Vagina (tissue), 2 donors: Measurements from ENCODE around the gene SOX12. TPM values are rescaled to one million over a fixed set of nuclear protein-coding genes. Genes with fewer than 3 reads are reported as not detected.

Experiments
- DNase-seq, 2 donors: peaks; one replicate each; pipeline ENCODE4 v3.0.0-alpha.2; 2017; ENCODE audit errors: extremely low spot score in 2 of 2
- H3K27ac ChIP-seq: fragments of 200-600 bp; sonication (generic); one replicate; pipeline ENCODE4 v1.5.1; 2019
- H3K27me3 ChIP-seq: fragments of 200-600 bp; sonication (generic); one replicate; pipeline ENCODE4 v1.5.1; 2019
- H3K36me3 ChIP-seq, 2 donors: fragments of 200-600 bp; sonication (generic); one replicate each; pipeline ENCODE4 v1.5.1; 2017 to 2019
- H3K4me1 ChIP-seq: fragments of 200-600 bp; sonication (generic); one replicate; pipeline ENCODE4 v1.5.1; 2019
- H3K4me3 ChIP-seq, 2 donors: fragments of 200-600 bp; sonication (generic); 1 replicate in 1 of 2; 2 replicates in 1 of 2; pipeline ENCODE4 v1.5.1; 2016 to 2019
- H3K9me3 ChIP-seq: fragments of 200-600 bp; sonication (generic); one replicate; pipeline ENCODE4 v1.5.1; 2019
- POLR2A ChIP-seq, 2 donors: fragments of 450-650 bp; IDR thresholded peaks; one replicate each; pipeline ENCODE4 v1.6.1; 2017; ENCODE audit warnings: antibody characterized with exemption in 2 of 2, mild to moderate bottlenecking in 2 of 2, moderate library complexity in 2 of 2
- POLR2AphosphoS5 ChIP-seq, 2 donors: sonication (generic); formaldehyde crosslinking; IDR thresholded peaks; one replicate each; pipeline ENCODE4 v1.9.0; 2017; ENCODE audit warnings: antibody characterized with exemption in 2 of 2, mild to moderate bottlenecking in 2 of 2, low read depth in 1 of 2; ENCODE audit not compliant: insufficient read depth in 1 of 2
- intact Hi-C: fragments of 100-400 bp; cut with DNase I; formaldehyde crosslinking; loops from one replicate; pipeline ENCODE4 v1.15.1; 2023
- total RNA-seq: library from RNA; depleted of rRNA; stranded (reverse); fragments of >200 nt; gene quantifications from one replicate; pipeline ENCODE4 v1.2.3, GENCODE V29; 2016
- TF ChIP-seq, protein P1 (sequence below), 3 experiments: fragments of 450-650 bp in 2 of 3; fragments of 200-600 bp in 1 of 3; sonication (generic) in 1 of 3; IDR thresholded peaks; one replicate each; pipeline ENCODE4 v1.5.1; 2017 to 2019; ENCODE audit warnings: antibody characterized with exemption in 3 of 3, mild to moderate bottlenecking in 2 of 3, moderate library complexity in 2 of 3

SOX12 gene
- total RNA-seq, 1 donor from 2014 or later, result 4.4 TPM

DNA sequence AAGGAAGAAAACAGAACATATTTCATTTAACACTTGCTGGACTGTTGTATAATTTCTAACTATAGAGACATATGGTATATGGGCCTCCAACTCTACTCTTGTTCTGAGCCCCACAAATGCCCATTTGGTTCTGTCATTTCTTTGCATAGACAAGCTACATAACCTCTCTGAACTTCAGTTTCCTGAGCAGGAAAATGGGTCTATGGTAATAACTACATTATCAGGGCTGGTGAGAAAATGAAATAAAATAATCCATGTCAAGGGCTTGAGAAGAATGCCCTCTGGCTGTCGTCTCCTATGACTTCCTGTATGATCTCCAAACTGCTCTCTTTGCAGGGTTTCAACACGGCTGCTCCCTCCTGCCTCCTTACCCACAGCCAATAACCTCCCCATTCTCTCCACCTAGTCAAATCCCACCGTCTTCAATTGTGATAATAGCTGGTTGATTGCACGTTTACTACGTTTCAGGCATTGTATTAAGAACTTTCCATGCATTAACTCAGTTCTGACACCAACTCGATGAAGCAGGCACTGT lies 16.0 kb upstream of the SOX12 start:
- peaks cover 25% of the 10 kb centered on the region for H3K4me1 ChIP-seq
- no peak for DNase-seq
- H3K9me3 ChIP-seq, result no peaks in the 10 kb centered on the region
- H3K36me3 ChIP-seq, result no peaks in the 10 kb centered on the region
- peak overlapping the region; percentile 92 for H3K27ac ChIP-seq
- peak overlapping the region; percentile 24 to 41 for H3K4me3 ChIP-seq
- TF ChIP-seq, protein P1, sequence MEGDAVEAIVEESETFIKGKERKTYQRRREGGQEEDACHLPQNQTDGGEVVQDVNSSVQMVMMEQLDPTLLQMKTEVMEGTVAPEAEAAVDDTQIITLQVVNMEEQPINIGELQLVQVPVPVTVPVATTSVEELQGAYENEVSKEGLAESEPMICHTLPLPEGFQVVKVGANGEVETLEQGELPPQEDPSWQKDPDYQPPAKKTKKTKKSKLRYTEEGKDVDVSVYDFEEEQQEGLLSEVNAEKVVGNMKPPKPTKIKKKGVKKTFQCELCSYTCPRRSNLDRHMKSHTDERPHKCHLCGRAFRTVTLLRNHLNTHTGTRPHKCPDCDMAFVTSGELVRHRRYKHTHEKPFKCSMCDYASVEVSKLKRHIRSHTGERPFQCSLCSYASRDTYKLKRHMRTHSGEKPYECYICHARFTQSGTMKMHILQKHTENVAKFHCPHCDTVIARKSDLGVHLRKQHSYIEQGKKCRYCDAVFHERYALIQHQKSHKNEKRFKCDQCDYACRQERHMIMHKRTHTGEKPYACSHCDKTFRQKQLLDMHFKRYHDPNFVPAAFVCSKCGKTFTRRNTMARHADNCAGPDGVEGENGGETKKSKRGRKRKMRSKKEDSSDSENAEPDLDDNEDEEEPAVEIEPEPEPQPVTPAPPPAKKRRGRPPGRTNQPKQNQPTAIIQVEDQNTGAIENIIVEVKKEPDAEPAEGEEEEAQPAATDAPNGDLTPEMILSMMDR (IDR thresholded peaks at IDR 0.05), result no peak
- TF ChIP-seq POLR2AphosphoS5 (IDR thresholded peaks at IDR 0.05; ENCODE audit: insufficient read depth in 1 of 2, low read depth in 1 of 2) (no peak), POLR2A (IDR thresholded peaks at IDR 0.05) (no peak)
- intact Hi-C loops, result no loop called here
- H3K27me3 ChIP-seq, result no peaks in the 10 kb centered on the region

DNA sequence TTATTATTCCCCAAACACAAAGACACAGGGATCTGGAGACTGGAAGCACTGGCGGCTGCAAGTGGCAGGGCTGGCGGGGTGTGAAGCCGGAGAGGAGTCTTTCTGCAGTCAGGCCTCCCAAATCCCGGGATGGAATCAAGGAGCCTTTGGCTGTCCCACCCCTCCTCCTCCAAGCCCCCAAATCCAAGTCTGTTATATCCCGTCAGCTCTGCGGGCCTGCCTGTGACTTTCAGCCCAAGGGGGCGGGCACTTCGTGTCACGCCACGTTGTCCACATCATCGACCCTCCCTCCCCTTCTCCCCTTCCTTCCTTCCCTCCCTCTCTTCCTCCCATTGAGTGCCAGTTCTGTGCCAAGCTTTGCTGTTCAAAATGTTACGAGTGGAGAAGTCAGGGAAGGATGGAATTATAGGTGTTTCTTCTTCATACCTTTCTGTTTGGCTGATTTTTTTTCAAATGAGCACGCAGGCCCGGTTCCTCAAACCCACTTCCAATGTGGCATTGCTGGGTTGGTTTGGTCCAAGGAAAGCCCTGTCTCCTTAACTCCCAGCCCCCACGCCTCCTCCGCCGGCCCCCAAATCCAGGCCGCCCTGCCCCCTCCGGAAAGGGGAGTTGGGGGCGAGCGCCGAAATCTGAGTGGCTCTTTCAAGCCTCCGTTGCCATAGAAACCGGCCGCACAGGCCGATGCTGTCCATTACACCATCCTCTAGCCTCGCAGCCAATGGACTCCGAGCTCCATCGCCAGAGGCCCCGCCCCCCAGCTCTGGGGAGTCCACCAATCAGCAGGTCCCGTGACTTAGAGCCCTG lies 15.3 kb upstream of the SOX12 start:
- intact Hi-C loops, result no loop called here
- no peaks in the 10 kb centered on the region for H3K36me3 ChIP-seq
- no peaks in the 10 kb centered on the region for H3K9me3 ChIP-seq
- peak overlapping the region; percentile 24 to 41 for H3K4me3 ChIP-seq
- peaks cover 25% of the 10 kb centered on the region for H3K4me1 ChIP-seq
- peak in 1 of 2 donors; percentile 99 for DNase-seq
- peak overlapping the region; percentile 92 for H3K27ac ChIP-seq
- no peaks in the 10 kb centered on the region for H3K27me3 ChIP-seq
- TF ChIP-seq POLR2AphosphoS5 (IDR thresholded peaks at IDR 0.05; ENCODE audit: insufficient read depth in 1 of 2, low read depth in 1 of 2) (peak in 1 of 2 donors; percentile 69), POLR2A (IDR thresholded peaks at IDR 0.05) (no peak)

DNA sequence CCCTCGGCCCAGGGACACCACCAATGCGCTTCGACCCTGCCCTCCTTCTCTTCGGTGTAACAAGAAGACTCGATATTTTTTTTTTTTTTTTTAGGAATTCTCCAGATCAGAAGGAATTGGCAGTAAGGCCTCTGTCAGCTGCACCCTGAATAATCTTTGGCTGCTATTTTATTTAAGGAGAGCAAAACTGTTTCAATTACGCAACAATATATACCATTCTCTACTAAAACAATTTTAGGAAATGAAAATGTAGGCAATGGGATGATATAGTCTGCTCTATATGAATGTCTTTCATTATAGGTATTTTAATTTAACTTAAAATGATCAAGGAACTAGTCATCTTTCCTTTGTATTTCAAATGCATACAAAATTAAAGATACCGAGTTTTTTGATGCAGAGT lies 14.7 kb upstream of the SOX12 start:
- peak overlapping the region in 1 of 2 donors; percentile 41 for H3K4me3 ChIP-seq

DNA sequence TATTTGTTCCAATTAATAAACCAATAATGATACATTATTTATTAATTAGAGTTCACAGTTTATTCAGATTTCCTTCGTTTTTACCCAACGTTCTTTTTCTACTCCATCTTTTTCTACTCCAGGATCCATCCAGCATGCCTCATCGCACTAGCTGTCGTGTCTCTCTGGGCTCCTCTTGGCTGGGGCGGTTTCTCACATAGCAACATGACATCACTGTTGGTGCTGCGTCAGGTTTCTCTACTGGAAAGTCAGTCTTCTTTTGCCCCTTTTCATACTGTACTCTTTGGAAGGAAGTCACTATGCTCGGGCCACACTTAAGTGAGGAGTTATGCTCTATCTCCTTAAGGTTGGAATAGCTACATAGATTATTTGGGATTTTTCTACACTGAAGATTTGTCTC lies 13.7 kb upstream of the SOX12 start:
- Histone ChIP-seq H3K9me3 (no peaks in the 10 kb centered on the region), H3K4me1 (peaks cover 25% of the 10 kb centered on the region), H3K36me3 (no peaks in the 10 kb centered on the region), H3K27me3 (no peaks in the 10 kb centered on the region), H3K4me3 (no peak overlapping the region), H3K27ac (peak overlapping the region; percentile 9)
- TF ChIP-seq POLR2A (IDR thresholded peaks at IDR 0.05), result no peak
- TF ChIP-seq POLR2AphosphoS5 (IDR thresholded peaks at IDR 0.05; ENCODE audit: insufficient read depth in 1 of 2, low read depth in 1 of 2), result no peak
- TF ChIP-seq, protein P1 (IDR thresholded peaks at IDR 0.05), result no peak
- intact Hi-C loops, result no loop called here
- DNase-seq, result no peak

More for the DNA sequence above, 14.7 kb upstream of the SOX12 start:
- TF ChIP-seq POLR2AphosphoS5 (IDR thresholded peaks at IDR 0.05; ENCODE audit: insufficient read depth in 1 of 2, low read depth in 1 of 2) (peak in 1 of 2 donors; percentile 77), POLR2A (IDR thresholded peaks at IDR 0.05) (no peak)
- TF ChIP-seq, protein P1 (IDR thresholded peaks at IDR 0.05), result no peak
- Histone ChIP-seq H3K27ac (peak overlapping the region; percentile 92), H3K4me1 (peaks cover 25% of the 10 kb centered on the region), H3K36me3 (no peaks in the 10 kb centered on the region), H3K9me3 (no peaks in the 10 kb centered on the region), H3K27me3 (no peaks in the 10 kb centered on the region)
- DNase-seq, result no peak
- intact Hi-C loops, result no loop called here

DNA sequence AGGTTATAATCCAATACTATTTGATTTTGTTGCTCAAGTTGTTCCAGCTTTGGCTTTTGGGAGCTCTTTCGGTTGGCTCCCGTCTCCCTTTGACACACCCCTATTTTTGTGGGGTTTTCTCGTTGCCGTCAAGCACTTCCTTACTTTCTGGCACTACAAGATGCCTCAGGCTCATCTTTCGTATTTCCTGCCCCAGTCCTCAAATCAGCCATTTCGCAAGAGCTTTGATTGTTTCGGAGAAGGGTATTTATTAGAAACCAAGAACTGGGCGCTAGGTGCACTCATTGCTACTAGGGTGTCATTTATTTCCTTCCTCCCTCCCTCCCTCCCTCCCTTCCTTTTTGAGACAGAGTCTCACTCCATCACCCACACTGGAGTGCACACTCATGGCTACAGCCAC lies 13.3 kb upstream of the SOX12 start:
- TF ChIP-seq POLR2AphosphoS5 (IDR thresholded peaks at IDR 0.05; ENCODE audit: insufficient read depth in 1 of 2, low read depth in 1 of 2) (no peak), POLR2A (IDR thresholded peaks at IDR 0.05) (no peak)
- TF ChIP-seq, protein P1 (IDR thresholded peaks at IDR 0.05), result no peak
- Histone ChIP-seq H3K36me3 (no peaks in the 10 kb centered on the region), H3K27me3 (no peaks in the 10 kb centered on the region), H3K9me3 (no peaks in the 10 kb centered on the region), H3K27ac (no peak overlapping the region), H3K4me1 (peaks cover 25% of the 10 kb centered on the region), H3K4me3 (no peak overlapping the region)
- DNase-seq, result no peak
- intact Hi-C loops, result no loop called here
